NCI-H2227 (cell line): Measurements from ENCODE around the gene GNB1L.
A peak's percentile ranks its signal among the peaks of the same experiment; 100 is the strongest.
"Not testable (repeated sequence)": the region's sequence is repeated elsewhere in the genome, so short reads cannot be mapped to it uniquely, and the experiment has no call there.

Source experiments
- DNase-seq: peaks from one replicate; lab custom pipeline; 2025; ENCODE audit not compliant: unreplicated experiment; lab: John Stamatoyannopoulos, UW

The GNB1L gene

GRCh38 chr22:19889951-19890350, 35.3 kb upstream of the GNB1L start:
- no peak for DNase-seq

GRCh38 chr22:19888131-19888746, 33.6 kb upstream of the GNB1L start:
- no peak for DNase-seq

GRCh38 chr22:19887256-19887985, 32.7 kb upstream of the GNB1L start:
- no peak for DNase-seq

- DNase-seq, result no peak
Observed at GRCh38 chr22:19886605-19887255, 32.1 kb upstream of the GNB1L start.

- no peak for DNase-seq
Observed at GRCh38 chr22:19885841-19886592, 31.3 kb upstream of the GNB1L start.

- DNase-seq, result no peak
Observed at GRCh38 chr22:19884954-19885751, 30.5 kb upstream of the GNB1L start.

GRCh38 chr22:19884161-19884953, 29.7 kb upstream of the GNB1L start:
- DNase-seq, result no peak

GRCh38 chr22:19883446-19883845, 28.8 kb upstream of the GNB1L start:
- DNase-seq, result not testable (repeated sequence)

- DNase-seq, result no peak
Observed at GRCh38 chr22:19882446-19883381, 28.0 kb upstream of the GNB1L start.

GRCh38 chr22:19880786-19881569, 26.3 kb upstream of the GNB1L start:
- peak; percentile 60 for DNase-seq

- DNase-seq, result no peak
Observed at GRCh38 chr22:19879992-19880785, 25.5 kb upstream of the GNB1L start.

GRCh38 chr22:19879643-19879991, 24.9 kb upstream of the GNB1L start:
- no peak for DNase-seq

GRCh38 chr22:19879246-19879570, 24.5 kb upstream of the GNB1L start:
- DNase-seq, result no peak

- no peak for DNase-seq
Observed at GRCh38 chr22:19878461-19879245, 24.0 kb upstream of the GNB1L start.

- no peak for DNase-seq
Observed at GRCh38 chr22:19877626-19878339, 23.1 kb upstream of the GNB1L start.
